Hematopoietic multipotent progenitor cell treated with erythropoietin and hydrocortisone succinate and interleukin-3 and kit ligand, for 15 days (in vitro differentiated cells): ENCODE data around the gene ASPSCR1.
"Not testable (repeated sequence)": the region's sequence is repeated elsewhere in the genome, so short reads cannot be mapped to it uniquely, and the experiment has no call there.

Source experiments
- DNase-seq: peaks from one replicate; pipeline ENCODE4 v3.0.0-alpha.2; 2015; ENCODE audit warnings: low spot score

The ASPSCR1 gene

DNA sequence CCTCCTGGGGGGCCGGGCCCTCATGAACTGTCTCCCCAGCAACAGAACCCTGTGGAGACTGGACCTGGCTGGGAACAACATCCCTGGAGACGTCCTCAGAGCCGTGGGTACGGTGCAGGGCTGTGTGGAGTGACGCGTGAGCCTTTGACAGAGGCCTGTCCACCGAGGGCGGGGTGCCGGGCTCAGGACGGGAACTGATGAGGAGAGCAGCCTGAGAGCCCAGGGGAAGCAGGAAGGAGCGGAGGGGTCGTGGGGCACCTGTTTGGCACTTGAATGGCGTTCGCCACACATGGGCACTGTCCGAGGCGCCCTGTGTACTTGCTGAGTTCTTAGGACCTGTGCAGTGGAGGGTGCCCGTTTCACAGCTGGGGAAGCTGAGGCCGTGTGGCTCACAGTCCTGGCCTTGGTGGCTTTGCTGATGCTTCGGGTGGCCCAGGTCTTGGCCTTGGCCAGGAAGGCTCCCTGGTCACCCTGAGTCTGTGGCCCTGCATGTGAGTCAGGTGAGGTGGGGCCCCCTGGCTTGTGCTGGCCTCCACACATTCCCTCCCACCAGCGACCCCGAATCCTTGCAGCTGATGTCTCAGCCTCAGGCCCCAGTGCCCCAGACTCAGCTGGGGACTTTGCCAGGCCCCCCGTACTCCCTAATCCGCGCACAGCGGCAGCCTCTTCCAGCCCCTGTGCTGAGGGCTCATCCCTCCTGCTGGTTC lies 48.1 kb downstream of the ASPSCR1 start:
- DNase-seq, result no peak

DNA sequence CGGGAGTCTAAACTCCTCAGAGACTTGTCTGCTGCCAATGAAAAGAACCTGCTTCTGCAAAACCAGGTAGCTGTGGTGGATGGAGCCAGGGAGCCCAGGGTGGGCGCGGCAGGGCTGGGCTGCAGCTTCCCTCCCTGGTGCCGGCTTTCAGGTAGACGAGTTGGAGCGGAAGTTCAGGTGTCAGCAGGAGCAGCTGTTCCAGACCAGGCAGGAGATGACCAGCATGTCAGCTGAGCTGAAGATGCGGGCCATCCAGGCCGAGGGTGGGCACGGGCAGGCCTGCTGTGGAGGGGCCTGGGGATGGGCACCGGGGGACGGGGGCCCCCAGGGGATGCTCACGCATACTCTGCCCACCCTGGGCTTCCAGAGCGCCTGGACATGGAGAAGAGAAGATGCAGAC lies 50.8 kb downstream of the ASPSCR1 start:
- no peak for DNase-seq

DNA sequence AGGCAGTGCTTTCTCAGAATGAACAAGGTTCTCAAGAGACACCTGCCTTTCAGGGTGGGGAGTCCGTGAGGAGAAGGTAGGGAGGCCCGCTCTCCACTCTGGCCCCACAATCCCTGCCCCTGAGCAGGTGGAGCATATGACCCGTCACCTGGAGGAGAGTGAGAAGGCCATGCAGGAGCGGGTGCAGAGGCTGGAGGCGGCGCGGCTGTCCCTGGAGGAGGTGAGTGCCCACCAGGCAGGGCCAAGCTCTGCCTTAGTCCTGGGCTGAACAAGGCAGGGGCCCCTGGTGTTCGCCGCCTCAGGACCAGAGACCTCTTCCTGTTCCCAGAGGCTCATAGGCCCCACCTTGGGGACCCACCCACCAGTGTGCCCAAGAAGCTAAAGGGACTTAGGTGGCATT lies 51.5 kb downstream of the ASPSCR1 start:
- no peak for DNase-seq

DNA sequence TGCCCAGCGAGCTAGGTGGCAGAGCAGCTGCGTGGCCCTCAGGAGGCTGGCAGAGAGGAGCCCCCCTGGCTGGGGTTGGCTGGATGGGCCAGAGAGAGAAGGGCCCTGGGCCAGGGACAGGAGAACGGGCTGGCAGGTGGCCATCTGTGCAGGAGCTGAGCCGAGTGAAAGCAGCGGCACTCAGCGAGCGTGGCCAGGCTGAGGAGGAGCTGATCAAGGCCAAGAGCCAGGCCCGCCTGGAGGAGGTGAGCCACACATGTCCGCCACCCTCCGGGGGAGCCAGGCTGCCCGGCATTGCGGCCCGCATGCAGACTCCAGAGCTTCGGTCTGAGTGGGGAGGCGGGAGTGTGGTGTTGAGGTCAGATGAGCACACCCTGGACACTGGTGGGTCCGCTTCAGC lies 52.0 kb downstream of the ASPSCR1 start:
- DNase-seq, result no peak

DNA sequence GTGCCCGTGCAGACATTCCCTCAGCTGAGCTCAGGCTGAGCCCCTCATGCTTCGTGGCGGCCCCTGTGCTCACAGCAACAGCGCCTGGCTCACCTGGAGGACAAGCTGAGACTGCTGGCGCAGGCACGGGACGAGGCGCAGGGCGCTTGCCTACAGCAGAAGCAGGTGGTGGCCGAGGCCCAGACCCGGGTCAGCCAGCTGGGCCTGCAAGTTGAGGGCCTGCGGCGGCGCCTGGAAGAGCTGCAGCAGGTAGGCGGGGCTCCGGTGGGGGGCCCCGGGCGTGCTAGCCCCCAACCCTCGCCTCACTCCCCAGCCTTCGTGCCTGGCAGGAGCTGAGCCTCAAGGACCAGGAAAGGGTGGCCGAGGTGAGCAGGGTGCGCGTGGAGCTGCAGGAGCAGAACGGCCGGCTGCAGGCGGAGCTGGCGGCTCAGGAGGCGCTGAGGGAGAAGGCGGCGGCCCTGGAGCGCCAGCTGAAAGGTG lies 52.6 kb downstream of the ASPSCR1 start:
- DNase-seq, result no peak

DNA sequence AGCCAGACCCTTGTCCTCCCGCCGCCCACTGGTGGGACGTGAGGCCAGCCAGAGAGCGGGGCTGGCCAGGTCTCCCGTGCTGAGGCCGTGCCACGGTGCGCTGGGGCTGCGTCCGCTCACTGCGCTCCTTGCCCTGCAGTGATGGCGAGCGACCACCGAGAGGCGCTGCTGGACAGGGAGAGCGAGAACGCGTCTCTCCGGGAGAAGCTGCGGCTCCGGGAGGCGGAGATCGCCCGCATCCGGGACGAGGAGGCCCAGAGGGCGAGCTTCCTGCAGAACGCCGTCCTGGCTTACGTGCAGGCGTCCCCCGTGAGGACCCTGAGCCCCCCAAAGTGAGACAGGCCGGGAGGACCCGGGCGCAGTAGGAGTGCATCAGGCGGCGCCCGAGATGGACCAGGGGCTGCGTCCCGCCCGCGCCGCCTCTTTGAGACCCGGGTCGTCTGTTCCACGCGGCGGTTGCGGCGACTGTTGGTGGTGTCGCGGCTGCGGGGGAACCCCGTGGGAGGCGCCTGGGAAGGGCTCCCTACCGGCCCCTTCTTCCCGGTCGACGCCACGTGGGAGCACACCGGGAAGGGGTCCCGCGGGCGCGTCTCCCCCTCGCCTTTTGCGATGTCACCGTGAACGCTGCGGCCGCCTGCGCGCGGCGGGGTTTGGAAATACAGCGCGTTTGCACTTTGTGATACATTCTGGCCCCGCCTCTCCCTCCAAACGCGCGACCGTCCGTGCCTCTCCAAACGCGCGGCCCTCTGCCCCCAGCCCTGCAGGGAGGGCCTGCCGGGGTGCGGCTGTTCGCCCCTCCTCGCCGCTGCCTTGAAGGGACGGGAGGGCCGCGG lies 53.3 kb downstream of the ASPSCR1 start:
- DNase-seq, result peak; percentile 70

DNA sequence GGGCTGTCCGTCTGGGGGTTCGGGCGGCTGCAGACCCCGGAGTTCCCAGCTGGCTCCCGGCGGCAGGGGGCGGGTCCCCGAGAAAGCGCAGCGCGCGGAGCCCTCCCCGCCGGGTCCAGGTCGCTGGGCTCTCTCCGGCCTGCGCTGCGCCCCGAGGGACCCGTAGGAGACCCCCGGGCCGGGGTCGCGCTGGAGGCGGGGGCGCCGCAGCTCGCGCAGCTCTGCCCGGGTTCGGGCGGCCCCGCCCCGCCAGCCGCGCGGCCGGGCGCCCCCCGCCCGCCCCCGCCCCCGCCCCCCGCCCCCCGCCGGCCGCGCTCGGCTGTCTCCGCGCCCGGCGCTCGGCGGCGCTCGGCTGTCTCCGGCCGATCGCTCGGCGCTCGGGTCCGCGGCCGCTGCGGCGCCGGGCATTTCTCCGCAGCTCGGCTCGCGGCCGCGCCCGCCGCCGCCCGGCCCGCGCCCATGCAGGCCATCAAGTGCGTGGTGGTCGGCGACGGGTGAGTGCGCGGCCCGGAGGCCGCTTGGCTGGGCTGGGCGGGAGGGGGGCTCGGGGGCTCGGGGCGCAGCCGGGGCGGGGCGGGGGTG lies 54.0 kb downstream of the ASPSCR1 start, which contains the start of gene RAC3:
Gene RAC3, plus strand, starts transcription at position 376 of the 582 bp plus-strand sequence. Its CDS starts 84 bp downstream, at position 460.
- no peak for DNase-seq

DNA sequence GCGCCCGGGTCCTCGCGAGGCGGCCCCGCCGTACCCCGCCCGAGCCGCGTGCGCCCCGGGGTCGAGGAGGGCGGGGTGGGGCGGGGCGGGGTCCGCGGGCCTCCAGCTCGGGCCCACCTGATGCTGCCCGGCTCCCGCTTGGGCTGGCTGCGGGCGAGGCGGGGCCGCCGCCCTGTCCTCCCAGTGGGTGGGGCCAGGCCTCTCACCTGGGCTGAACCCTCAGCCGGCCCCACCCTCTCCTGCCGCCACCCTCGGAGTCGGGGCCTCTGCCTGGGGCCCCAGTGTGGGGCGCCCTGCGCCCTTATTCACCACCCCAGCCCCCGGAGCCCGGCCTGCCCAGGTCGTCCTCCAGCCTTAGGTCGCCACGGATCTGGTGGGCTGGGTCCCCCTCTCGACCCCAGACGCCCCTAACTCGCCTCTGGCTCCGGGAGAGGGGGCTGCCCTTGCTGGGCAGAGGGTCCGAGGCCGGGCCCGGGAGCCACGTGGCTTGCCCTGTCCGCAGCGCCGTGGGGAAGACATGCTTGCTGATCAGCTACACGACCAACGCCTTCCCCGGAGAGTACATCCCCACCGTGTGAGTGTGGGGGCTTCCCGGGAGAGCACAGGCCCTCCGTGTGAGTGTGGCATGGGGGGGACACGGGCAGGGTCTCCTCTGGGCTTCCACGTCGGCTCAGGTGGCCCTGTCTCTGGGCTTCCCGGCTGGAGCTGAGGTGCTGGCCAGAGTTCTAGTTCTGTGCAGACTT lies 54.6 kb downstream of the ASPSCR1 start:
- no peak for DNase-seq

DNA sequence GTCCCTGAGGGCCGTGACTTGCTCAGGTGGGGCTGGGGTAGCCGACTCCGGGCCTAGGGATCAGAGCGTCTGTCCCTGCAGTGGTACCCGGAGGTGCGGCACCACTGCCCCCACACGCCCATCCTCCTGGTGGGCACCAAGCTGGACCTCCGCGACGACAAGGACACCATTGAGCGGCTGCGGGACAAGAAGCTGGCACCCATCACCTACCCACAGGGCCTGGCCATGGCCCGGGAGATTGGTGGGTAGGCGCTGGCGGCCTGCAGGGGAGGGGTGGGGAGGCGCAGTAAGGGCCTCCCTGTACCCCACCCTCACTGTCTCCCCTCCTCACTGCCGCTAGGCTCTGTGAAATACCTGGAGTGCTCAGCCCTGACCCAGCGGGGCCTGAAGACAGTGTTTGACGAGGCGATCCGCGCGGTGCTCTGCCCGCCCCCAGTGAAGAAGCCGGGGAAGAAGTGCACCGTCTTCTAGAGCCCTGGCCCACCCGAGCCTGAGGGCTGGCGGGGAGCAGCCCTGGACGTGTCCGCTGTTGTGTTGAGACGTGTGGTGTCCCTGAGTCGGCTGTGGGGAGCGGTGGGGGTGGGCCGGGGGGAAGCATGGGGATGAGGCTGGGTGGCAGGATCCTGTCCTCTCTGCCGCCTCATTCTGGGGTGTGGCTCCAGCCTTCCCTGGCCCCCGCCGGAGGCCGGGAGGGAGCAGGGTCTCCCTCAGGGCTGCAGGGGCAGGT lies 56.1 kb downstream of the ASPSCR1 start:
- no peak for DNase-seq

DNA sequence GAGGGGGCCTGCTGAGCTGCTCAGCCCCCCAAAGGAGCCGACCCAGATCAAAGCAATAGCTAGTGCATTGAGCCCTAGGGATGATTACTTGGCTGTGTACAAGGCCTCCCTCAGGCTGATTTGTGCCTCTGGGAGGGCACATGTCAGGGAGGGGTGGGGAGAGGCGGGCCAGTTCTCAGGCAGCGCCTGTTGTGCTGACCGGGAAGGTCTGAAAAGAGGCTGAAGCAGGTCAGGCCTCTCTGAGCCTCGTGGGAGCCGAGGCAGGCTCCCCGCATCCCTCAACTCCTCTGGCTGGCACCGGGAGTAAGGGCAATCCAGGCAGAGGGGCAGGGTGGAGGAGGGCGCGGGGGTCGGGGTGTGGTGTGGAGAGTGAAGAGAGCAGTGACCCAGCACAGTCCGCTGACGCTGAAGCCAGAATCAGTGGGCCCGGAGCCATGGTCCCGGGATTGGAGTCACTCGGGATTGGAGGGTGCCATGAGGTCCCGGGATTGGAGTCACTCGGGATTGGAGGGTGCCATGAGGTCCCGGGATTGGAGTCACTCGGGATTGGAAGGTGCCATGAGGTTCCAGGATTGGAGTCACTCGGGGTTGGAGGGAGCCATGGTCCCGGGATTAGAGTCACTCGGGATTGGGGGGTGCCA lies 57.1 kb downstream of the ASPSCR1 start:
- no peak for DNase-seq

DNA sequence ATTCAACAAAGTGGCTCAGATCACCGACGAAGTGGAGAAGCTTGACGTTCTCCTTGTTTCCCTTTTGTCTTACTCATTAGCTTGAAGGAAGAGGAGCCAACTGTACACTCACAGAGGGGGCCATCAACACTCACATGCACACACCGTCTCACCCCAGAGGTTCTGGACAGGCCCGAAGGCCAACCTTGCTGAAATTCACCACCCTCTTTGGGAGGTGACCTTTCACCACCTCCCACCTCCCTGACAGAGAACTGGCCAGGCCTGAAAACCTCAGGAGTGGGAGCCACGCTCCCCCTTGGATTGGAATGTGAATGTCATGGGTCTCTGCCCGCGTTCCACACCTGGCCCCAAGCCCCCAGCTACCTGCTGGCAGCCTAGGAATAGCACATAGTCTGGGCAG lies 58.1 kb downstream of the ASPSCR1 start:
- DNase-seq, result no peak

DNA sequence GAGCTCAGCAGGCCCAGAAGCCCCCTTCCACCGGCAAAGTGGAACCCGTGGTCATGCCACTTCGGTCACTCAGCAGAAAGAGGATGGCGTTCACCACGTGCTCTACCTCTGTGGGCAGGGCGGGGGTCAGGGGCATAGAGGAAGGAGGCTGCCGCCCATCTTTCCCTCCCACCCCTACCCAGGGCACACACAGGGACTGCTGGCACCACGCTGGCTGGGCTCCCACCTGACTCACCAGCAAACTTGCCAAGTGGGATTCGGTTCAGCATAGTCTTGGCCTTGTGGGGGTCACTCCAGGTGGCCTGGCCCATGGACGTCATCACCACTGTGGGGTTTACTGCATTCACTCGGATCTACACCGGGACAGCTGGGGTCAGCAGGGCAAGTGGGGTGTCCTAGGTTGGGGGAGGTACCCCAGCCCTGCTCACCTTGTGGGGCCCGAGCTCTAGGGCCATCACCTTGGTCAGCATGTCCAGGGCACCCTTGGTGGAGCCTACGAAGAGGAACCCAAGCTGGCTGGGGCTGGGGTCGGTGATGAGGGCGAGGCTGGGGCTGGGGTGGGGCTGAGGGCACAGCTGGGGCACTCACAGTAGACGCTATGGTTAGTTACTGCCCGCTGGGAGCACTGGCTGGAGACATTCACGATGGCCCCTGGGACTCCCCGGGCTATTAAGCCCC lies 58.7 kb downstream of the ASPSCR1 start:
- no peak for DNase-seq

DNA sequence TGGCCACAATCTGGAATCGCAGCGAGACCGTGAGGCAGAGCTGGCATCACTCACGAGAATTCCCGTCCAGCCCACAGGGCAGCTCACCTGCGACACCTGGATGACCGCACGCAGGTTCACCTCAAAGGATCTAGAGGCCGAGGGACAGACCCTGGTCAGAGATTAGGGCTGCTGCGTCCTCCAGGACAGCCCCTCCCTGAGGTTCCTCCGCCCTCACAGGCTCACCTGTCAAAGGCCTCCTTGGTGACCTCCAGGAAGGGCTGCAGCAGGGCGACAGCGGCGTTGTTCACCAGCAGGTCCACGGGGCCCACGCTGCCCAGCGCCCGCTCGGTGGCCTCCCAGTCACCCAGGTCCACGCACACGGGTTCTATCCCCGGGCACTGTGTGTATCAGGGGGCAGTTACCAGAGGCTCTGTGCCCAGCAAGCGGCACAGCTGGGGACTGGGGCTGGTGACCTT lies 59.2 kb downstream of the ASPSCR1 start:
- DNase-seq, result no peak

DNA sequence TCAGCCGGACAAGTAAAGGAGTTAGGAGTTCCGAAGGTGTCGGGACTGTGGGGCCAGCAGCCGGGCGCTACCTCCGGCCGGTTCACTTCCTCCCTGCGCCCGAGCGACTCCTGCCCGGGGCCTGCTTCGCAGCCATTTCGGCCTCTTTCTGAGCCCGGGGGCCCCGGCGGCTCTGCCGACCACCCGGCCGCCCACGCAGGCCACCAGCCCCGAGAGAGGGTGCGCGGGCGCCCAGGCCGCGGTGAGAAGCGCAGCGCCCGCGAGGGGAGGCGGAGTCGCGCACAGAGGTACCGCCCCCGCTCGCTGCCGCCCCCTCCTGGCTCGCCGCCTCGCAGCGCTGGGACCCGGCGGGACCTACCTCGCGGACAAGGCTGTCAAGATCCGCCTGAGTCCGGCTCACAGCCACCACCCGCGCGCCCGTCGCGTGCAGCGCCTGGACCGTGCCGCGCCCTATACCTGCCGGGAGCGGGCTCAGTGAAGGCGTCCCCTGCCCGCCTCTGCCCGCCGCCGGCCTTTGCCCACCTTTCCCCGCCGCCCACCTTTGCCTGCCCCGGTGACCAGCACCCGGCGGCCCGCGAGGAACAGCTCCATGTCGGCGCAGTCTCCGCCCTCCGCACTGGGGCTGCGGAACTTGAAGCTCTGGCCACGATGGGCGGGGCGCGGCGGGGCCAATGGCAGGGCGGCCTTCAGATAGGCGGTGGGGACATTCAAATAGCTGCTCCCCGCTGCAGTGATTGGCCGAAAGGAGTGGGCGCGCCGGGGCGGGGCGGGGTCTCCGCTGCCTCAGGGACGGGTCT lies 59.9 kb downstream of the ASPSCR1 start, which contains the start of gene DCXR:
Gene DCXR, minus strand, starts transcription at position 606 of the 797 bp plus-strand sequence. Its CDS starts 15 bp downstream, at position 591.
- peak; percentile 94 for DNase-seq

DNA sequence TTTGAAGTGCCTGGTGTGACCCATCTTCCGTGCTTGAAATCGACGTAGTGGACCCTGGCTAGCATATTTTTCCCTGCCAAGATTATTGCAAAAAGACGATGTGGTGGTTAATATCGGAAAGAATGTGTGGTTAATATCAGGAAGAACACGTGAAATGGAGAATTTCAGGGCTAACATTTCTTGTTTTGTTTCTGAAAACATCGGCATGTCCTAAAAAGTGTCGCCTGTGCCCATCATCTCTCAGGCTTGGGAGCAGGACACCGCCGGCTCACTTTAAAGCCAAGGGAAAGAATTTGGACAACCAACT lies 60.4 kb downstream of the ASPSCR1 start:
- no peak for DNase-seq

DNA sequence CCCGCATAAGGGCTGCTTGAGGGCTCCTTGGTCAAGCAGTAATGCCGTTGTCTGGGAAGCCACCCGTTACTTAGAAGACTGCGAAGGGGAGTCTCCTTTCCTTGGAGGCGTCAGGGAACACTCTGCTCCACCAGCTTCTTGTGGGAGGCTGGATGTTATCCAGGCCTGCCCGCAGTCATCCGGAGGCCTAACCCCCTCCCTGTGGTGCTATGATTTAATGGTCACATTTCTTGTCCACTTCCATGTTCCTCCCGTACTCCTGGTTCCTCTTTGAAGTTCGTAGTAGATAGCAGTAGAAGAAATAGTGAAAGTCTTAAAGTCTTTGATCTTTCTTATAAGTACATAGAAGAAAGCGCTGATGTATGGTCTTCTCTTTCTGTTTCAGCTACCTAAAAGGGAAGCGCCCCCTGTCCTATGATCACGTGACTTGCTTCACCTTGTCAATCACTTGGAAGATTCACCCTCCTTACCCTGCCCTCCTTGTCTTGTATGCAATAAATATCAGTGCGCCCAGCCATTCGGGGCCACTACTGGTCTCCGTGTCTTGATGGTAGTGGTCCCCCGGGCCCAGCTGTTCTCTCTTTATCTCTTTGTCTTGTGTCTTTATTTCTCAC lies 61.5 kb downstream of the ASPSCR1 start:
- not testable (repeated sequence) for DNase-seq

DNA sequence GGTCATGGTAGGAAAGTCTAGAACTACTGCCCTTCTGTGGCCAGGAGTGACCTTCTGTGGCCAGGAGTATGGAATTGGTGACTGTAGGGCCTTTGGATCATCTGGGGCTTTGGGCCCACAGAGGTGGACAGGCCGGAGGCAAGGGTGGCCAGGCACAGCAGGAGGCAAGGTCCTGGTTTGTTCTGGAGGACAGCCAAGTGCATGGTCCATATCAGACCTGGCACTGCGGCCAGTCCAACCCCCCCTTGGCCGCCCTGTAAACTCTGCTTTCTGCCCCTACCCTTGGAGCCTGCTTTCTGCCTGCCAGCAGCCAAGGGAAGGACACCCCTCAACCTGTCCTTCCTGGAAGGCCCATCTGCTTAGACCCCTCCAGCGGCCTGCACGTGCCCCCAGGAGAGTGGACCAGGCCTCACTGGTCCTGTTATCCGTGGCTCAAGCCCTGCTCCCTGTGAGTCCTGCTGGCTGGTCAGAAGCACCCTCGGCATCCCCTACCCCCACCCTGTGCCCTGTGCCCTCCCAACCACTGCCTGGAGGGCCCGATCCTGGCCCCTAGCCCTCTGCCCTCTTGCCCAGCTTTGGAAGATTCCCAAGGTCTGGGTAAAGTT lies 62.4 kb downstream of the ASPSCR1 start:
- no peak for DNase-seq

DNA sequence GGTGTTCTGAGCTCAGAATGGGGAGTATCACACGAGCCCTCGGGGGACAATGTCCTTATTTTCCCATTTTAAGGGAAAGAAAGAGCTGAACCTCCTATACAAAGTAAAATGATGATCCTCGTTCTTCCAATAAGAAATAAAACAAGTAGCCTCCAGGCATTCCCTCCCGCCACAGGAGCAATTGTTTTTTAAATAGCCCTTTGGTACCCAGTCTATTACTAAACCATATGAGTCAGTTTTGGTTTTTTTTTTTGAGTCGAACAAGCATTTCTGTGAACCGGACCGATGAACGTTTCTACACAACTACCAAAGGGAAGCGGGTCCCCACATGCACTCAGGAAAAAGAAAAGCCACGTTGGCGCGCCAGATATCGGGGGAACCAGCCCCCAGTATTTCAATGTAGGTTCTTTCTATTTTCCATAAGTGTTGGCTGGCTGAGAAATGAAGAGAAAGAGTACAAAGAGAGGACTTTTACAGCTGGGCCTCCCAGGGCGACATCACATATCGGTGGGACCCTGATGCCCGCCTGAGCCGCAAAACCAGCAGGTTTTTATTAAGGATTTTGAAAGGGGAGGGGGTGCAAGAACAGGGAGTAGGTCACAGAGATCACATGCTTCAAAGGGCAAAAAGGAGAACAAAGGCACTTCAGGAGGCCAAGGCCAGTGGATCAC lies 63.9 kb downstream of the ASPSCR1 start:
- DNase-seq, result no peak
